GM04503 (cell line): ENCODE measurements around the gene KRTAP27-1.

Experiments
- DNase-seq: peaks from one replicate; pipeline ENCODE4 v3.0.0-alpha.2; 2012; ENCODE audit warnings: low read depth

The KRTAP27-1 gene

GRCh38 chr21:30289215-30289614 lies 48.3 kb downstream of the KRTAP27-1 start, which contains the start of gene KRTAP25-1:
Gene KRTAP25-1 (minus strand): TSS chr21:30289514. CDS start chr21:30289490, 24 bp downstream.
- DNase-seq: no peak
